ENCODE results near the gene AMY2A. TPM values are rescaled to one million over a fixed set of nuclear protein-coding genes. Genes with fewer than 3 reads are reported as not detected.

Gene AMY2A
- polyA plus RNA-seq, 3 donors = 0.21 to 0.30 TPM; not detected in 1

Other genes with a start within 250 kb of the AMY2A start
- gene RNPC3, start 91.7 kb upstream of the AMY2A start, polyA plus RNA-seq (ENCODE audit: insufficient read length in 3 of 3) = 100 to 1,000 TPM in 1 of 3 donors, 10 to 100 TPM in 2; 40.0 to 110 (median 47.5) TPM
- gene AMY2B, start 45.8 kb upstream of the AMY2A start, polyA plus RNA-seq (ENCODE audit: insufficient read length in 3 of 3) = 10 to 100 TPM; 23.3 to 66.4 (median 32.7) TPM
- not detected for gene AMY1A, start 38.3 kb downstream of the AMY2A start, polyA plus RNA-seq (ENCODE audit: insufficient read length in 3 of 3)
- not detected for gene AMY1B, start 78.8 kb downstream of the AMY2A start, polyA plus RNA-seq (ENCODE audit: insufficient read length in 3 of 3)
- gene AMY1C, start 132.5 kb downstream of the AMY2A start, polyA plus RNA-seq (ENCODE audit: insufficient read length in 3 of 3) = not detected

Data from renal cortex interstitium (tissue), 3 donors.